Activated T-helper 2 cell treated with anti-CD3 and anti-CD28 coated beads, Interferon-gamma antibody, Interleukin-2, Interleukin-4, amounts not matched to agents 10 μg/mL and 5 μg/mL and 100 μg/mL, durations not matched to agents 14 hours and 24 hours and 36 hours (primary cell): ENCODE results near the gene DCC. TPM values are rescaled to one million over a fixed set of nuclear protein-coding genes. Genes with fewer than 3 reads are reported as not detected.

Source experiments
- DNase-seq: peaks from one replicate; pipeline ENCODE4 v3.0.0; 2021; ENCODE audit warnings: low spot score
- H3K27ac Mint-ChIP-seq: one replicate; pipeline ENCODE4 v1.8.0; 2021; ENCODE audit warnings: mixed read lengths
- H3K27me3 Mint-ChIP-seq: one replicate; pipeline ENCODE4 v1.8.0; 2021; ENCODE audit warnings: low read depth, mixed read lengths
- H3K36me3 Mint-ChIP-seq: one replicate; pipeline ENCODE4 v1.8.0; 2021; ENCODE audit warnings: low read depth, mixed read lengths
- H3K4me1 Mint-ChIP-seq: one replicate; pipeline ENCODE4 v1.8.0; 2021; ENCODE audit warnings: low read depth, mixed read lengths
- H3K4me3 Mint-ChIP-seq: one replicate; pipeline ENCODE4 v1.8.0; 2021; ENCODE audit warnings: low read depth, mild to moderate bottlenecking, moderate library complexity, mixed read lengths
- H3K9me3 Mint-ChIP-seq: one replicate; pipeline ENCODE4 v1.8.0; 2021; ENCODE audit warnings: mixed read lengths
- intact Hi-C: fragments of 100-400 bp; cut with micrococcal nuclease; formaldehyde crosslinking; loops from one replicate; pipeline ENCODE4 v1.15.1; 2023
- total RNA-seq: library from RNA; stranded (reverse); gene quantifications from 2 replicates; pipeline ENCODE4 v1.2.3, GENCODE V29; 2022

The DCC gene
- total RNA-seq, 1 donor from 2014 or later: not detected

GRCh38 chr18:52489396-52490306 lies 149.7 kb downstream of the DCC start:
- no peaks in the 10 kb centered on the region for H3K4me1 Mint-ChIP-seq
- intact Hi-C loops: no loop called here
- no peaks in the 10 kb centered on the region for H3K27me3 Mint-ChIP-seq
- DNase-seq: no peak
- H3K36me3 Mint-ChIP-seq: no peaks in the 10 kb centered on the region
- H3K9me3 Mint-ChIP-seq: peaks cover 18% of the 10 kb centered on the region
- no peak overlapping the region for H3K4me3 Mint-ChIP-seq
- no peak overlapping the region for H3K27ac Mint-ChIP-seq

- Mint-ChIP-seq H3K27ac (no peak overlapping the region), H3K36me3 (no peaks in the 10 kb centered on the region), H3K27me3 (no peaks in the 10 kb centered on the region), H3K4me3 (no peak overlapping the region), H3K9me3 (peaks cover 22% of the 10 kb centered on the region), H3K4me1 (no peaks in the 10 kb centered on the region)
- intact Hi-C loops: no loop called here
- DNase-seq: no peak
Observed at GRCh38 chr18:52496426-52496825, 156.4 kb downstream of the DCC start.

- no peak overlapping the region for H3K27ac Mint-ChIP-seq
Observed at GRCh38 chr18:52499016-52499415, 159.0 kb downstream of the DCC start.

GRCh38 chr18:52499644-52500043 lies 159.6 kb downstream of the DCC start:
- intact Hi-C loops: no loop called here
- no peaks in the 10 kb centered on the region for H3K4me1 Mint-ChIP-seq

More at GRCh38 chr18:52499016-52499415, 159.0 kb downstream of the DCC start:
- no peak for DNase-seq
- H3K4me1 Mint-ChIP-seq: no peaks in the 10 kb centered on the region
- no peaks in the 10 kb centered on the region for H3K36me3 Mint-ChIP-seq
- no peaks in the 10 kb centered on the region for H3K27me3 Mint-ChIP-seq
- H3K9me3 Mint-ChIP-seq: peaks cover 22% of the 10 kb centered on the region
- H3K4me3 Mint-ChIP-seq: no peak overlapping the region
- intact Hi-C loops: no loop called here

GRCh38 chr18:52504589-52504988 lies 164.6 kb downstream of the DCC start:
- Mint-ChIP-seq H3K9me3 (peaks cover 5% of the 10 kb centered on the region), H3K36me3 (no peaks in the 10 kb centered on the region), H3K27me3 (no peaks in the 10 kb centered on the region), H3K4me1 (no peaks in the 10 kb centered on the region), H3K4me3 (no peak overlapping the region), H3K27ac (no peak overlapping the region)
- intact Hi-C loops: no loop called here
- no peak for DNase-seq

More at GRCh38 chr18:52499644-52500043, 159.6 kb downstream of the DCC start:
- H3K27me3 Mint-ChIP-seq: no peaks in the 10 kb centered on the region
- no peak overlapping the region for H3K27ac Mint-ChIP-seq
- H3K4me3 Mint-ChIP-seq: no peak overlapping the region
- peaks cover 15% of the 10 kb centered on the region for H3K9me3 Mint-ChIP-seq
- H3K36me3 Mint-ChIP-seq: no peaks in the 10 kb centered on the region
- no peak for DNase-seq

- DNase-seq: no peak
- intact Hi-C loops: no loop called here
- Mint-ChIP-seq H3K4me3 (no peak overlapping the region), H3K27ac (no peak overlapping the region), H3K4me1 (no peaks in the 10 kb centered on the region), H3K36me3 (no peaks in the 10 kb centered on the region), H3K9me3 (peaks cover 6% of the 10 kb centered on the region), H3K27me3 (no peaks in the 10 kb centered on the region)
Observed at GRCh38 chr18:52510139-52510538, 170.1 kb downstream of the DCC start.

- Mint-ChIP-seq H3K4me3 (no peak overlapping the region), H3K4me1 (no peaks in the 10 kb centered on the region), H3K27ac (no peak overlapping the region), H3K9me3 (peaks cover 9% of the 10 kb centered on the region), H3K36me3 (no peaks in the 10 kb centered on the region), H3K27me3 (no peaks in the 10 kb centered on the region)
- intact Hi-C loops: no loop called here
- no peak for DNase-seq
Observed at GRCh38 chr18:52518086-52518485, 178.1 kb downstream of the DCC start.

- Mint-ChIP-seq H3K9me3 (peaks cover 9% of the 10 kb centered on the region), H3K4me3 (no peak overlapping the region), H3K27me3 (no peaks in the 10 kb centered on the region), H3K4me1 (no peaks in the 10 kb centered on the region), H3K27ac (no peak overlapping the region), H3K36me3 (no peaks in the 10 kb centered on the region)
- intact Hi-C loops: no loop called here
- no peak for DNase-seq
Observed at GRCh38 chr18:52519021-52519420, 179.0 kb downstream of the DCC start.

GRCh38 chr18:52523566-52523965 lies 183.6 kb downstream of the DCC start:
- Mint-ChIP-seq H3K27me3 (no peaks in the 10 kb centered on the region), H3K9me3 (peaks cover 6% of the 10 kb centered on the region), H3K36me3 (no peaks in the 10 kb centered on the region), H3K4me1 (no peaks in the 10 kb centered on the region), H3K4me3 (no peak overlapping the region), H3K27ac (no peak overlapping the region)
- no peak for DNase-seq
- intact Hi-C loops: no loop called here

- no peaks in the 10 kb centered on the region for H3K36me3 Mint-ChIP-seq
- no peak overlapping the region for H3K4me3 Mint-ChIP-seq
- H3K27ac Mint-ChIP-seq: no peak overlapping the region
- no peaks in the 10 kb centered on the region for H3K4me1 Mint-ChIP-seq
- intact Hi-C loops: no loop called here
- H3K9me3 Mint-ChIP-seq: peaks cover 4% of the 10 kb centered on the region
- no peak for DNase-seq
- H3K27me3 Mint-ChIP-seq: no peaks in the 10 kb centered on the region
Observed at GRCh38 chr18:52531836-52532235, 191.8 kb downstream of the DCC start.

- H3K27me3 Mint-ChIP-seq: no peaks in the 10 kb centered on the region
- intact Hi-C loops: no loop called here
- no peak overlapping the region for H3K27ac Mint-ChIP-seq
- peaks cover 4% of the 10 kb centered on the region for H3K9me3 Mint-ChIP-seq
- no peaks in the 10 kb centered on the region for H3K36me3 Mint-ChIP-seq
- no peak for DNase-seq
- no peaks in the 10 kb centered on the region for H3K4me1 Mint-ChIP-seq
- H3K4me3 Mint-ChIP-seq: no peak overlapping the region
Observed at GRCh38 chr18:52536039-52536438, 196.0 kb downstream of the DCC start.

GRCh38 chr18:52537261-52537660 lies 197.3 kb downstream of the DCC start:
- H3K27ac Mint-ChIP-seq: no peak overlapping the region
- intact Hi-C loops: no loop called here
- no peak for DNase-seq
- H3K4me1 Mint-ChIP-seq: no peaks in the 10 kb centered on the region
- no peak overlapping the region for H3K4me3 Mint-ChIP-seq
- peaks cover 6% of the 10 kb centered on the region for H3K9me3 Mint-ChIP-seq
- no peaks in the 10 kb centered on the region for H3K36me3 Mint-ChIP-seq
- H3K27me3 Mint-ChIP-seq: no peaks in the 10 kb centered on the region

GRCh38 chr18:52541056-52541455 lies 201.1 kb downstream of the DCC start:
- H3K27me3 Mint-ChIP-seq: no peaks in the 10 kb centered on the region
- no peak for DNase-seq
- H3K9me3 Mint-ChIP-seq: peaks cover 13% of the 10 kb centered on the region
- no peaks in the 10 kb centered on the region for H3K36me3 Mint-ChIP-seq
- H3K27ac Mint-ChIP-seq: no peak overlapping the region
- no peak overlapping the region for H3K4me3 Mint-ChIP-seq
- intact Hi-C loops: no loop called here
- no peaks in the 10 kb centered on the region for H3K4me1 Mint-ChIP-seq
